CD4-positive, alpha-beta T cell treated with Interleukin-10 for 1 hour (primary cell): Measurements from ENCODE around the gene IFITM10.

ENCODE experiments used
- DNase-seq: peaks from one replicate; pipeline ENCODE4 v3.0.0-alpha.2; 2020

IFITM10 gene

DNA sequence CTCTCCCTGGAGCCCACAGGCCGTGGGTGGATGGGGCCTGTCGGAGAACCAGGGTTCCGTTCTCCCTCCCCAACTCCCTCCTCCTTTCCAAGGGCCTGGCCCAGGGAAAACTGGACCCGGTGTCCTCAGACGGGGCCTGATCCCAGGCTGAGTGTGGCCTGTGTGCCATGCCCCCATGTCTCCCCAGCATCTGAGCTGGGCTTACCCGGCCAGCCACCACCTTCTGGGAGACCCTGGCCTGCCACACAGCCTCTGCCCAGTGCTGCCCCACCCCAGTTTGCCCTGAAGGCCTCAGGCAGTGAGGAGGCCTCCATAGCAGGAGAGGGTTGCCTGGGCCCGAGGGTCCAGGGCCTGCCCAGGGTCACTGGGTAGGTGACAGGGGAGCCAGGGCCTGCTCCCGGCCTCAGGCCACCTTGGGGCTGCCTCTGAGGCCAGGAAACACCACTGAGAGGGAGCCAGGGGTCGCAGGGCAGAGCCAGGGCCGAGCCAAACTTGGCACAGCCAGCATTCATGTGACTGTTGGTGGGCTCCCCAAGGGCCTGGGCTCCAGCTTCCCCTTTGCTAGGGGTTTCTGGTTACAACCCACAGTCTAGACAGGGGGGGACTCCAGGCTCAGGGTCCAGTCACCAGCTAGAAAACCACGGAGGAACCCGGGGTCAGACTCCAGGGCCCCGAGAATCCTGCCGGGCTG is 590 bp upstream of the IFITM10 start:
- no peak for DNase-seq

DNA sequence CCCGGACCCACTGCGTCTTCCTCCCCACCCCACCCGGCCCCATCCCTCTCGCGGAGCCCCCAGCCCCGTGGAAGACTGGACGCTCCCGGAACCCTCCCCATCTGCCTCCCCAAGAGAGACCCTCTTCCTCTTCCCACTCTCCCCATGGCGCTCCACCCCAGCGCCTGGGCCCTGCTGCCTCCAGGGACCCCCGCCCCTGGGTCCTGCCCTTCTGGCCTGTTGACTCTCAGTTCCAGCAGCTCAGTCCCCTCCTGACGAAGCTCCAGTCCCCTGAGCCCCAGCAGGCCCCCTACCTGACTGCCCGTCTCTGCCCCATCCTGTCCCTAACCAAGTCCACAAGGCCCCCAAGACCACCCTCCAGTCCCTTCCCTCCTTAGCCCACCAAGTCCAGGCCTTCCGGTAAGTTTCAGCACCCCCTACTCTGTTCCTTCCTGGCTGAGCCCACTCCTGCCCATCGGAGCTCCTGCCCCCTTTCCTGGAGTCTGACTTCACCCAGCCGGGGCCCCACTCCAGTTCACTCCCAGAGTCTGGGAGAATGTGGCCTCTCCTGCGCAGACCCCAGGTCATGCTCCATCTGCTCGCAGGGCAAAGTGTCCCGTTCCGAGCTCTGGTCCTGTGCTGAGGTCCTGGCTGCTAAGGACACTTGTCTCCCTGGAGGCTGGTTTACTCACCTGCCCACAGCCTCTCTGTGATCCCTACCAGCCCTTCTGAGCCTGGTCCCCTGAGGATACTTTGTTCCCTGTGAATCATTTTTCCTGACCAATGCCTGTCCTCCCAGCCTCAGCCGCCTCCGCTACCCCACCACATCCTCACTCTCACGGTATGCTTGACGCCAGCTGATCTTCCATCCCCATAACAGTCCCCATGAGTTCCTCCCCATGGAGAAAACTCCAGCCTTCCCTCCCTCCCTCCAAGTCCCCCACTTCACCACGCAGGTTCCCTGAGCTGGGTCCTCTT is 722 bp downstream of the IFITM10 start:
- no peak for DNase-seq

DNA sequence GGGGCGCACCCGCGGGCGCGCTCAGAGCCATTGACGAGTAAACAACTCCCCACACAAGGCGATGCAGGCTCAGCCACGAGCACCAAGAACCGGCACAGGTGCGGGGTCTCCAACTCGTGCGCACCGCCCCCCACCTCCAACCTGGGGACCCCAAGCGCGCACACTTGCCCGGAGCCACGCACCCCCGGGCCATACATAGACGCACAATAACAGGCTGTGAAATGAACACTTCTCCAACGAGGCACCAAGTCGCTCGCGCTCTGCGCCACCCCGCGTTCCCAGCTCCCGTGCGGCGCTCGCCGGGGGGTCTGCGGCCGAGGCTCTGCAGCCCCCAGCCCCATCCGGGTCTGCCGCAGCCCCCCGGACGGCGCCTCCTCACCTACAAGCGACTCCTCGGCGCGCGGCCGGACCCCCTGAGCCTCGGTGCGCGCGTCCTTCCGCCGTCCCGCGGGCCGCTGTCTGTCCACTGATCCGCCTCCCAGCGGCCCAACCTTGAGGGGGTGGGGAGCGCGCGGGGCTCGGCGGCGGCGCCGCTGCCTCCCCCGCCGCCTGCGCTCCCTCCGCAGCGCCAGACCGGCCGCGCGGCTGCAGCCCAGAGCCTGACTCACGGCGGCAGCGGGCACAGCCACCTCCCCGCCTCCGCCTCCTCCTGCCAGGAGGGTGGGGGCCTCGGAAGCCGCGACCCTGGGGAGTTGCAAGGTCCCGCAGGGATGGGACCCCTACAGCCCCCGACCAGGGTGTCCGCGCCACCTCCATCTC is 1.6 kb downstream of the IFITM10 start:
- no peak for DNase-seq

DNA sequence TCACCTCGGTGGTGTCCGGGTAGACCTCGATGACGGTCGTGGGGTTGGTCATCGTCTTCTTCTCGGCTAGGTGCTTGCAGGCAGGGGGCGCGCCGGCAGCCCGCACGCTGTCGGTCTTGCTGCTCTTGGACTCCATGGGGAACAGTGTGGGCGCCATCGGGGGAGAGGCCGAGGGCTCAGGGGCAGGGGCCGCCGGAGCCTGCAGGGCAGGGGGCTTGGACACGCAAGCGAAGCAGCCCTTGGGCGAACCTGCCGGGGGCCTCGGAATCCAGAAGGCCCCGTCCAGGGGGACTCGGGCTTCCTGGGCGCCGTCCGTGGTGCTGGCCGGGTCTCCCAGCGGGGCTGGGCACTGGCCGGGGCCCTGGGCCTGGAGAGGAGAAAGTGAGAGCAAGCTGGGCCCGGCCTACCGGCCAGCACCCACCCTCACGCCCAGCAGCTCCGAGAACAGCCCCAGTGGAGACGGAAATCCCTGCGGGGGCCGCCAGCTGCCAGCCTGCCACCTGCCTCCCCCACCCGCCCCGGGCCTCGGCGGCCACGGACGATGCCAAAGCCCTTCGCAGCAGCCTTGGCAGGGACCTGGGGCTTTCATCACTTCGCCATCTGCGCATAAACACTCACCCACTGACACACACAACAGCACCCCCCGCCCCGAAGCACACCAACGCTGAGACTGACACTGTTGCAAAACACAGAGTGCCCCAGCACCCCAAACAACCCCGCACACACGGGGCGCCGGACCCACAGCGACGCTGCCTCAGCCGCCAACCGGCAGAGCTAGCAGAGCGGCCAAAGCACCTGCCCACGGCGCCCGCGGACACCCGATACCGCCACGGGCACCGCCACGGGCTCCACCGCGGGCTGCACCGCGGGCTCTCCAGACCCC is 2.4 kb downstream of the IFITM10 start:
- DNase-seq: no peak

DNA sequence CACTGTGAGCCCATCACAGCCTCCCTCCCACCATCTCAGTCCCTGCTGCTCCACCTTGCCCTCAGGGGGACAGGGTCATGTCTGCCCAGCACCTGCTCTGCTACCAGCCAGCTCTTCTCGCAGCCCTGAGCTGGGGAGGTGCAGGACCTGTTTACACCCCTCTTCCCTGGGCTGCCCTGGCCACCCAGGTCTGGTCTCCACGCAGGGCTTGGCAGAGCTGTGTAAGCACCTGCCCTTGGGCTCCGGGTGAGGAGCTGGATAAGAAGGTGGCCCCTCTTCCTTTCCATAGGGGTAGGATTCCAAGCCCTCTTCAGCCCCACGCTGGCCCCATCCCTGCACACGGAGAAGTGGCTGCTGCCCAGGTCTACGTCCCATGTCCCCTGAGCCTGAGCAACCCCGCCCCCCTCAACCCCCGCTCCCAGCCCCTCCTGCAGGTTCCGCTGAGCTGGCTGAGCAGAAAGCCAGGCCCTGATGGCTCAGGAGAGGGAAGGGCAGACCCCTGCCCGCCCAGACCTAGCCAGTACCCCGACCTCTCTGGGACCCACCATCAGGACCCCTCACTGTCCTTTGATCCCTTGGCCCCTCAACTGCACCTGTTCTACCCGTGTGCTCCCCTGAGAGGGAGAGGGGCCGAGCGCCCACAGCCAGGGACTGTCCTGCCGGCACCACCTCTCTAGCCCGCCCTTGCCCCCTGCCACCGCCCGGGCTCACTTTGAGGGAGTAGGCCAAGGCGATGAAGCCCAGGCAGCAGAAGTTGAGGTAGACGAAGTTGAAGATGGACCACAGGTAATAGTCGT is 3.2 kb downstream of the IFITM10 start:
- DNase-seq: no peak

DNA sequence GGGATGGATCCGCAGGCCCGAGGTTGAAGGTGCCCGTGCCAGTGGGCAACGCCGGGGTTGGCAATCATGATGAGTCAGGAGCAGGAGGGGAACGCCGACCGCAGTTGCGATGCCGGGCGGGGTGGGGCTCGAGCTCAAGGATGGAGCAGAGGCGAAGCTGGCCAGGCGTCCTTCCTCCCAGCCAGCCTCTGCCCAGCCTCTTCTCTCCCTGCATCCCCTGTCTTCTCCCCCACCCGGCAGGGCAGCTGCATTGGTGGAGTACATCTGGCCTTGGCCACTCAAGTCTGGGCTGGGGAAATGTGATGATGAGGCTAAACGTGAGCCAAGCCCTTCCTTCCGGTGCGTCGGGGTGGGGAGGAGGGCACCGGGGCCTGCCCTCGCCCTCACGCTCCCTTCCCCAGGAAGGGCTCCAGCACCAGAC is 3.9 kb downstream of the IFITM10 start:
- no peak for DNase-seq

DNA sequence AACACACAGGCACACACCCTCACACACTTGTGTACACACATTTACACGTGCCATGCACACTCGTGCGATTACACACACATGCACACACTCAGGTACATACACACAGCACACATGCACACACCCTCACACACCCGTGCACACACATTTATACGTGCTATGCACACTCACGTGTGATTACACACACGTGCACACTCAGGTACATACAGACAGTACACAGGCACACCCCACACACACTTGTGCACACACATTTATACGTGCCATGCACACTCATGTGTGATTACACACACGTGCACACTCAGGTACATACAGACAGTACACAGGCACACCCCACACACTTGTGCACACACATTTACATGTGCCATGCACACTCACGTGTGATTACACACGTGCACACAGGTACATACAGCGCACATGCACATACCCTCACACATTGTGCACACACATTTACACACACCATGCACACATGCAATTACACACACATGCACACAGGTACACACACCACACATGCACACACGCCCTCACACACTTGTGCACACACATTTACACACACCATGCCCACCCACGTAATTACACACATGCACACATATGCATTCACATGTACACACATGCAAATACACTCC is 4.6 kb downstream of the IFITM10 start:
- DNase-seq: no peak

DNA sequence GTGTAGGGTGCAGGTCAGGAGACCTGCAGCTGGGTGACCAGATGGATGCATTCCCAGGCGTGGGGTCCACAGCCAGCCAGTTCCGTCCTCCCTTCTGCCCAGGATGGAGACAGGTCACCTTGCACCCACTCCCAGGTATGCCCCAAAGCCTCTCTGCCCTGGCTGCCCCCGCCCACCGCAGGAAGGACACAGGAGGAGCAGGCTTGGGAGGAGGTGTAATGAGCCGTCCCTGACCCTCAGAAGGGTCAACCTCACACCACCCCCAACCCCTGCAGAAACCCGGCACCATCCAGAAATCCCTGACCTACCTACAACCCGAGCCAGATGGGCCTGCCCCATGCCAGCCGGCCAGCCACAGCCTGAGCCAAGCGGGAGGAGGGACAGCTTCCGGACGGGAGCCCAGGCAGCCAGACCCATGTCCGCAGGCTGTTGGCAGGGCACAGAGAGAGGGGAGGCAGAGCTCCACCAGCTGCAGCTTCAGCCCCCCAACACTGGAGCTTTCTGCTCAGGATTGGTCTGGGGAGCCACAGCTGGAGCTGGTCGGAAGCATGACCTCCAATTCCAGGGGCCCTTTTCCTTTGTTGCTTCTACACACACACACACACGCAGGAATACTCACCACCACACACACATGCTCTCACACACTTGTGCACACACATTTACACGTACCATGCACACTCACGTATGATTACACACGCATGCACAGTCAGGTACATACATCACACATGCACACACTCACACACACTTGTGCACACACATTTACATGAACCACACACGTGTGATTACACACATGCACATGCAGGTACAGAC is 5.3 kb downstream of the IFITM10 start:
- DNase-seq: no peak

DNA sequence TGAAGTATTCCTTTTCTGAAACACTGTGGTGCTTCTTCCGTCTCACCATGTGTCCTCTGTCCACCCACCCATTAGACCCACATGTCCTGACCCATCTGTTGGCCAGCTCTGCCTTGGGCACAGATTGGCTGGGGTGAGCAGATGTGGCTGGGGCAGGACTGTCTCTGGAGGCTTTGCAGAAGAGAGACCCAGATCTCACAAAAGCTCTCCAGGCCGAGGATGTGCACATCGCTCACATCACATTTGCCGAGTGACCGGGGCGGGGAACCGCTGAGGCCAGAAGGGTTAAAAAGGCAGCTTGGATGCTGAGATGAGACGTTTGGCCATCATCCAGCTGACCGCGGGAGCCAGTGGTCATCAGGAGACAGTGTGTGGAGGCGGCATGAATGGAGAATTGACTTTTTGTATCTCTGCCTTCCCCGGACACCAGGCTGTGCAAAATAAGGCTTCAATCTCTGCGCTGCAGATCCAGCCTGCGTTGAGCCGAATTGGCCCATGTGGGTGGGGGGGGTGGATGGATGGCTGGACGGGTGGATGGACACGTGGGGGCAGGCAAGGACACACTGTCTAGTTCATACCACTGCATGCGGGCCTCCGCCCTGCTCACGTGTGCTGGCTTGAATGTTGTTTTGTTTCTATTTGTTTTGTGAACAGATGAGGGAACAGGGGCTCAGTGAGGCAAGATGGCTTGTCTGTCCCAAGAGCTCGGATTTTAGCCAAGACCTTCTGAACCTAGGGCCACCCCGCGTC is 6.1 kb downstream of the IFITM10 start:
- DNase-seq: no peak

DNA sequence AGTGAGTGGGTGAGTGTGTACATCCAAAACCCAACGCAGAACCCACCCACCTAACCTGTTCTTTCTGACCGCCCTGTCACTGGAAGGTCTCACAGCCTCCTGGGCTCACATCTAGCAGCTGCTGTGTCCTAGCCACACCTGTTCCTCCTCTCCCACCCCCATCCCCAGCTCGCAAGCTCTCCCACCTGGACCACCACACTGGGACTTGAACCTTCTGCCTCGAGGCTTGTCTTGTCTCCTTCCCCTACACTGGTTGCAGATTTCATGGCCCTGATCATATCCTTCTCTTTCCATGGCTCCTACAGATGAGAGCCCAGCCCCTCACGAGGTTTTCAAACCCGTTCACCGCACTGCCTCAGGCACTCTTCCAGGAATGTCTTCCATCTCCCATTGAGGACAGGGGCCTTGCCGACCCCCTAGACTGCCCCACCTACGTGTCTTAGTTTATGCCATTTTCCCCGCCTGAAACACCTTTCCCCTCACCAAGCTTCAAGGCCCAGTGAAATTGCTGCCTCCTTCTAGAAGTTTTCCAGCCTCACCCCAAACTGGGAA is 6.7 kb downstream of the IFITM10 start:
- no peak for DNase-seq

GRCh38 chr11:1742869-1743584 is 7.4 kb downstream of the IFITM10 start:
- no peak for DNase-seq

DNA sequence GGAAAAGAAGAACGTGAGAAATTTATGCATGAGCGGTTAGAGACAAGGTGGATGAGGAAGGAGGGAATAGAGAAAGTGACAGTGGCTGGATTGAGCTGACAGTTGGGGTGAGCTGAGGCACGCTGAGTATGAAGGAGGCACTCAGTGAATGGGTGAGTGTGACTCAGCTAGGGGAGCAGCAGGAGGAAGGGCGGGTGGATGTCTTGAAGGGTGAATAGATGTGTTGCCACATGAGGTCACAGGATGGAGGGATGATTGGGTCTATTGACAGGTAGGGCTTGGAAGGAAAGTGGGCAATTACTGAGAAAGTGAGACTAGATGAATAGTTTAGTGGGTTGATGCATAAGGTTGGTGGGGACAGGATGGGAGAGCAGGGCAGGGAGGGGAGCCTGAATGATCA is 8.0 kb downstream of the IFITM10 start:
- DNase-seq: no peak

GRCh38 chr11:1741741-1742140 is 8.7 kb downstream of the IFITM10 start:
- no peak for DNase-seq

DNA sequence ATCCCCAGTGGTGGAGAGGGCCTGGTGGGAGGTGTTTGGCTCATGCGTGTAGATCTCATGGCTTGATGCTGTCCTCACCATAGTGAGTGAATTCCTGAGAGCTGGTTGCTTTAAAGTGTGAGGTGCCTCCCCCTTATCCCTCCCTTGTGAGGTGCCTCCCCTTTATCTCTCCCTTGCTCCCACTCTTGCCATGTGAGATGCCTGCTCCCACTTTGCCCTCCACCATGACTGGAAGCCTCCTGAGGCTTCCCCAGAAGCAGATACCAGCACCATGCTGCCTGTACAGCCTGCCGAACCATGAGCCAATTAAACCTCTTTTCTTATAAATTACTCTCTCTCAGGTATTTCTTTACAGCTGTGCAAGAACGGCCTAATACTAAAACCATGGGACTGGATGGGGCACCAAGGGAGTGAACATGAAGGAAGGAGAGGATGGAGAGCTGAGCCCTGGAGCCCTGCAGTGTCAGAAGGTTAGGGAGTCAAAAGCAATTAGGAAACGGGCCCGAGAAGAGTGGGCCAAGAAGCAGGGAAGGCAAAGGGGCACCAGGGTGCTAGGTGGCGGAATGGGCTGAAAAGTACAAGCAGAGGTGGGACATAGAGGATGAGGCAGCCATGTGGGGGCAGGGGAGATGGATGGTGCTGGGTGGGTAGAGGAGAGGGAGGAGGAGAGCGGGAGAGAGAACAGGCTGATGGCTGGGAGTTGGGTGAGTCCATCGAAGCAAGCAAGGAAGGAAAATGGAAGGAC is 9.4 kb downstream of the IFITM10 start:
- DNase-seq: no peak

GRCh38 chr11:1739576-1739975 is 10.8 kb downstream of the IFITM10 start:
- DNase-seq: no peak

DNA sequence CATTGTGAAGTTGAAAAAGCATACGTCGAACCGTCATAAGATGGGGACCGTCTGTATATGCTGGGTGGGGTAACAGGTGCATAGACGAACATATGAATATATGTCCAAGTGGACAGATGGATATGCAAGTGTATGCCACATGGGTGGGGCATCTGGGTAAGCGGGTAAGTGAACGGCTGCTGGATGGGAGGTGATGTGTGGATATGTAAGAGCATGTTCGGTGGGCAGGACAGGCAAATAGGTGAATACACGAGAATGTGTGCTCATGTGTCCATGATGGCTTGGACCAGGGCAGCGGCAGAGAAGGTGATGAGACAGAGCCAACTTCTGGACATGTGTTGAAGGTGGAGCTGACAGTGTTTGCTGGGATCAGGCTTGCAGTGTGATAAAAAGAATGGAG is 12.0 kb downstream of the IFITM10 start:
- no peak for DNase-seq

GRCh38 chr11:1737080-1737757 is 13.2 kb downstream of the IFITM10 start:
- DNase-seq: no peak
